Activated CD4-positive, alpha-beta T cell treated with anti-CD3 and anti-CD28 coated beads, Interleukin-2, amount 50 U/mL, for 24 hours (primary cell): Measurements from ENCODE around the gene SASH1.

Experiments used
- DNase-seq, 2 donors: peaks; one replicate each; pipeline ENCODE4 v3.0.0-alpha.2; 2020; ENCODE audit warnings: low read depth in 1 of 2, low spot score in 1 of 2

Gene SASH1

DNA sequence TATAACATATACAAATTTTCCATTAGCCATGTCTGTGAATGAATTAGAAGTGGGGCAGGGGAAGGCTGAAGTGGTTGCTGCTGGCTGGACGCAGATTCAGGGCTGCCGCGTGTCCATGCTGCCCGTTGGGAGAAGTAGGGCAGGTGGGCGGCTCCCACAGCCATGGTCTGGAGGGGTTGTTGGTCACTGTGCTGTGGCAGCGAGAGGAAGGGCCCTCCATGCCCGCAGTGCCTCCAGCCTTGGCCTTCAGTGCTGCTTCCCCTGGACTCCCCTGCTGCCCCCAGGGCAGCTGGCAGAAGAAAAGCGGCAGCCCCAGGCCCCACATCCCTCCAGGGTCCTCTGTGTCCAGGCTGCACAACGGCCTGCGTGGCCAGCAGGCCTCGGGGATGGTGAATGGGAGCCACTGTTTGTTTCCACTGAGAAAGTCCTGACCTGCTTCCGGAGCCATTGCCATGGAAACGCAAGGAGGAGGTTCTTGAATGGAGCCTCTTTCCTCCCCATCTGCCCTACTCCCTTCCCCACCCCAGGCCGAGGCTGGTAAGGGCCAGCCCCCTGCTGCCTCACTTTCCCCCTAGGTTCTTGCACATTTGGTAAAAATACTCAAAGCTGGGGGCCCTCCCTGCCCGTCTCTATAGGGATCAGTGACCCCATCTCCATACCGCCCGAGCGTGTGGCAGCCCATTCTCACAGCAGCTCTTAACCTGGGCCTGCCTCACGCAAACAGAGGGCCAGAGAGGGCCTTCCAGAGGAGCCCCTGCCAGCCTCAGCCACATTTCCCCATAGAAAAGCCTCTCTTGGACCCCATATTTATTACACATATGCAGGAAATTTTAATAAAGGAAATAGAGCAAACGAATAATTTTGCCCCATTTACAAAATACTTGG lies 113.3 kb downstream of the SASH1 start:
- DNase-seq = no peak

DNA sequence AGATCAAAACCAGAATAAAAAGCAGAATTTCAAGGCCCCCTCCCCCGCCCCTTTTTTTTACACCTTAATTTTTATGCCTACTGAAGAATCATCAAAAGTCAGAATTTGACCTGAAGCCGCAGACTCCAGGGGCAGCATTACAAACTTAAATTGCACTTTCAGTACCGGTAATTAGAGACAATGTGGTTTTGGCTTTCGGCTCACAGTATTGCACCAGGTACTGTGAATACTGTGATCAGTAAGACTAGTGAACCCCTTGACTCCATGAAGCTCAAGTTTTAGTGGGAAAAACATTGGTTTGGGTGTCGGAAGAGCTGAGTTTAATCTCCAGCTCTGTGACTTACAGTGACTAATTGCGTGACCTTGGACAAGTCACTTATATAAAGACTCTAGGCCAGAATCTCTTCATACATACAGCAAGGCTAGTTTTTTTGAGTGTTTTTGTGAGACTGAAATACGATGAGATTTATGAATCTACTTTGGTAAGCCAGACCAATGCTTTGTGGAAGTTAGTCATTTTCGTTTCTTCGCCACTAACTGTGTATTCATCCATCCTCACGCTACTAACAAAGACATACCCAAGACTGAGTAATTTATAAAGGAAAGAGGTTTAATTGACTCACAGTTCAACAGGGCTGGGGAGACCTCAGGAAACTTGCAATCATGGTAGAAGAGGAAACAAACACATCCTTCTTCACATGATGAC lies 114.7 kb downstream of the SASH1 start:
- no peak for DNase-seq

DNA sequence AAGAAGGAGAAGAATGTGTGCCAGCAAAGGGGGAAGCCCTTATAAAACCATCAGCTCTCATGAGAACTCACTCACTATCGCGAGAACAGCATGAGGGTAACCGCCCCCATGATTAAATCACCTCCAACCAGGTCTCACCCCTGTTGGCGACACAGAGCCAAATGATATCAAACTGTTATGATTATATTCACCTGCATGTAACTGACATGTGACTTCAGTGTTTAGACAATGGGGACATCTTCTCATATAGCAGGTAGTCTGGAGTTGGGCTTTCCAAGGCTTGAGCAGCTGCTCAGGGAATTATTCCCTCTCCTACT lies 115.2 kb downstream of the SASH1 start:
- no peak for DNase-seq

DNA sequence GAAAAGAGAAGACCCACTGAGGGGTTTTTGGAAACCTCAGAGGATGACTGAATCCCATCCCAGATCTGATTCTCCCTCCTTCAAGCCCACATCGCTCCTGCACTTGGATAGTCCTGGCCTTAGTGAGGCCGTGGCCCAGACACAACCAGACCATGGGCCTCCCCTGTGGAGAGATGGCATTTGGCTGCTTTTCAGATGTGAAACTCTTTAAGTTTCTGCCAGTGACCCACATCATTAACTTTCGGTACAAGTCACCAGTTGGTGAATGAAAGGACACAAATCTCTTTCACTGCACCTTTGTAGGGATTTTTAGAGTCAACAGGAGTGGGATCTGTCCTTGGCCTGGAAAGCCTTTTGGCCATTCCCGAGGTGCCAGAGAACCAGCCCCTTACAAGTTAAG lies 116.6 kb downstream of the SASH1 start:
- DNase-seq = no peak

DNA sequence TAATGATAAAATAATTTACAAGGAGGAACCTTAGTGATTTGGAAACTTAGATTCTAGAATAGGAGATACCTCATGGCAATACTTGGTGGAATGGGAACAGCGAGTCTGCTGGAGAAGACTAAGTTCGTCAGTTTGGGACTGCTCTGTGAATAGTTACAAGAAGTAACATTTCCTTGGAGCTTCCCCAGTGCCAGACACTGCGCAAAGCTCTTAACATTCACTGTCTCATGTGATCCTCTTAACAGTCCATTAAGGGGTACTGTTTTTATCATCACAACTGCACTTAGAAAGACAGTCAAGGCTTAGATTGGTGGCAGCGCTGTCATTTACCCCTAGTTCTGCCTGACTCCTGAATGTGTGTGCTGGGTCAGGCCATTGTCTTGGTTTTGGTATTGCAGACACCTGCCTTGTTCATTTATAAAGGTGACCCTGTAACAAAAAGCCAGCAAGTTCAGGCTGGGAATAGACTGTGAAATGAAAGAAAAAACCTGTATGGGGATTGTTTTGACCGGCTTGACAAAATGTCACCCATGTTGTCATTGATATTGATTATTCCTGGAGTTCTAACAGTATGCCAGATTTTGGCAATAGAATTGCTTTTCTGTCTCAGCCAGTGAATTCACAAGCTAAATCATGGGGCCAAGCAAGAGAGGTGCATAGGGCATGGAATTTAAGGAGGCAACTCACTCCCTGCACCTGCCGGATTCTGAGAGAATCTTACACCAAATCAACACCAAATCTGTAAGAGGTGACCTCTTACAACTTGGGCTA lies 118.4 kb downstream of the SASH1 start:
- DNase-seq = no peak

DNA sequence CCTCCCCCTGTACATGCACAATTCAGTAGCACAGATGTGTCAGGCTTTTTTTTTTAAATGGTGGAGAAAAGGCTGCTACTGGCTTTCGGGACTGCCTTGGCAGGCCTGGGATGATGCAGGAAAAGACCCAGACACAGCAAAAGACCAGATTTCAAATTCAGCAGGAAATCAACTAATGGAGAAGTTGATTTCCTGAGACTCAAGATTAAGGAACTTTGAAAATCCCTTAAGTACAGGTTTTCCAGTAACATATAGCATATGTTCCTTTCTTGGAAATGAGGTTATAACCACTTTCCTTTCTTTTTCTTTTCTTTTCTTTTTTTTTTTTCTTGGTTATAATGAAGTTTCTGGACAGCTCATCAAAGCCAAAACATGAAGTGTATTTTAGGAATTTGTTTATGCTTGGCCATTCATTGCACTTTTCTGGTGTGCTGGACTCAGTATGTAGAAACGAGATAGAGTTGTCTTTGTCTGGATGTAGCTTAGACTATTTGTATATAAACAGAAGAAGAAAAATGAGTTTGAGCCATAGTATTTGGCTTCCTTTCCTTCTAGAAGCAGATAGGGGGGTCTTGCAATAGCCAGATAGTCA lies 119.4 kb downstream of the SASH1 start:
- no peak for DNase-seq

DNA sequence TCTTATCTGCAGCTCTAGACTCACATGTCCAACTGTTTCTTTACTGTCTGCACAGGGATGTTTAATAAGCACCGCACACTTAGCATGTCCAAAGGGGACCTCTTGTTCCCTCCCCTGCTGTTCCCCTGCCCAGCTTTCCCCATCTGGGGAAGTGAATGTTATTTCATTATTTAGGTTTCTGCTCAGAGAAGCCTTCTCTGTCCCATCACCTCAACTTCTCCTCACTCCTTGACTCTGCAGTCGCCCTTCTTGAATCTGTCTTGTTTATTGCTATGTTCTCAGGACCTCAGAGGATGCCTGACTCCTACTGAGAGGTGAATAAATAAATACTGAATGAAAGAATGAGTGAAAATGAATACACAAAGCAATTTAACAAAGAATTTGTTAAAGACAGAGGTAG lies 121.0 kb downstream of the SASH1 start:
- DNase-seq = no peak

DNA sequence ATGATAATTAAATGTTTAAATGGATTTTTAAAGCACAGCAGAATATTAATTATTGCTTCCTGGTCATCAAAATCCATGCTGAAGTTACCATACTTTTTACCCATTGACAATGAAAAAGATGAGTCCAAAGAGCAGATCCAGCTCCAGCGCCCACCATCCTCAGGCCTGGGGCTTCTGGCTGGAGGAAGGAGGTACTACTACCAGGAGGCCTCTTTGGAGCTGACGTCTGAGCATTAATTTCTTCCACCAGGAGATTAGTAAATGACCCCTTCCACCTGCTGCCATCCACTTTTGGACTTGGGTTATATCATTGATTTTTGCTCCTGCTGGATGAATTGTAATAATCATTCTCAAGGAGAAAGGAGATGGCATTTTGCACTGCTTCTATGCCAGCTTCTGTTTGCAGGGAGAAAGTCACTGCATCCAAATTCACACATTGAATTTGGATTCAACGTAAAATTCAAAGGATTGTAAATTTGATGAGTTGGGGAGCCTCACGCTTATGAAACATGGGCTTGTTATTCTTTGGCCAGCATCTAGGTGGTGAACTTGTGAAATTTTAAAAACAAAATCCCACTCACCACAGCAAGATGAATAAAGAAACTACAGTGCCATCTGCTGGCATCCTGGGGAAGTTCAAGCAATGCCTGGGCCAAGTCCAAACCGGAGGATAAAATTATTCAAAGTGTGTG lies 121.8 kb downstream of the SASH1 start:
- DNase-seq = peak; percentile 13 to 41

DNA sequence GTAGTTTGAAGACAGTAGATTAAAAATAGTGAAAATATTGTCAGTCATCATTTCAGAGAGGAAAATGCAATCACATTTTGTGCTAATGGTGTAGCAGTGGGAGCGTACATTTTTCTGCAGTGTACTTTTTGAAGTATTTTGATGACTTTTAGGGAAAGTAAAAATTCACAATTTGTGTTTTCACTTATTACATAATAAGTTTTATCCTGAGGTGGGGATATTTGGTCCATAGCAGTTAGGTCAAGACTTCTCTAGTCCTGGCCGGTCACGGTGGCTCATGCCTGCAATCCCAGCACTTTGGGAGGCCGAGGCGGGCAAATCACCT lies 122.3 kb downstream of the SASH1 start:
- DNase-seq = no peak

DNA sequence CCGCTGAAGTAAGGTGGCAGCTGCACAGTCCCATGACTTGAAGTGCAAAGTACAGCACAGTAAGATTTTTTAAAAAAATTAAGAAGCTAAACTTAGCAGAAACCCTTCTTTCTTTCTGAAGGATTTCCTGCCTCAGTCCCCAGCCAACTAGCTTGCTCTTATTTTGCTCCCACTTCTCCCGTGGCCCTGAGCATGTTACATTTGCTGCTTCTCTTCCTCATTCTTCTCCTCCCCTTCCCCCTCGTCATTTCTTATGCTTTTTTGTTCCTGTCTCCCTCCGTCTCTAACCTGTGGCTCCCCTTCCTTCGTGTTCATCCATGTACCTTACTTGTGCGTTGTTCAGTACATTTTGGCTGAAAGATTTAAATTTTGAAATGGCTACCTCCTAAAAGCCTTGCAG lies 123.0 kb downstream of the SASH1 start:
- DNase-seq = no peak

DNA sequence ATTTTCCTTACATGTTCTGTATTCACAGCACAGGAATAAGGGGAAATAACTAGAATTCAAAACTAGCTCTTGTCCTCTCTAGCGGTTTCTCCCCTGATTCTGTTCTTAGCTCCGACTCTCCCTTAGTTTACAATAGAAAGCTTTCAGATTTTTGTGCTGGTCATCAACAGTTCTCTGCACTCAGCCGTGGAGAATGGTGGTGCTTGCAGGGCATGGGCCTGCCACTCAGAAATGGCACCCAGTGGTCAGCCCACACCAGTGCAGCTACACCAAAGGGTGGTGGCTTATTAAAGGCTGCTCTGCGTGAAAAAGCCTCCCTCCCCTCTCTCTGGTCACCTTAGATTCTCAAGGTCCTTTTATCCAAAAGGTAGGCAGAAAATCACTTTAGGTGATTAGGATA lies 123.5 kb downstream of the SASH1 start:
- no peak for DNase-seq

DNA sequence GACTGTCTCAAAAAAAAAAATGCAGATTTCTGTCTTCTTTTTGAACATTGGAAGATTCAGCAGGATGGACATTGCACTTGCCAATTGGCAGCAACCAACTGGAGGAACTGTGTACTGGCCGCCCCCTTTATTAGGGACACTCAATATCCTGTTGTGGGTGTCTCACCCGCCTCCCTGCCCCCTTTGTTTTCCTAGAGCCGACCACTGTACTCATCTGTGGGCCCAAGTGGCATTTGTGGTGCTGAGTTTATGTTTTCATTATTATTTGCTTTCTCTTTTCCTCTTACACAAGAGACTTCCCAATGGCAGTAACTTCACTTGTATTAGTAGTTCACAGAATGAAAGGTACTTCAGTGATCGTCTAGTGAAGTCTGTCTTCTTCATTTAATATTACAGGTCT lies 125.3 kb downstream of the SASH1 start:
- DNase-seq = no peak

DNA sequence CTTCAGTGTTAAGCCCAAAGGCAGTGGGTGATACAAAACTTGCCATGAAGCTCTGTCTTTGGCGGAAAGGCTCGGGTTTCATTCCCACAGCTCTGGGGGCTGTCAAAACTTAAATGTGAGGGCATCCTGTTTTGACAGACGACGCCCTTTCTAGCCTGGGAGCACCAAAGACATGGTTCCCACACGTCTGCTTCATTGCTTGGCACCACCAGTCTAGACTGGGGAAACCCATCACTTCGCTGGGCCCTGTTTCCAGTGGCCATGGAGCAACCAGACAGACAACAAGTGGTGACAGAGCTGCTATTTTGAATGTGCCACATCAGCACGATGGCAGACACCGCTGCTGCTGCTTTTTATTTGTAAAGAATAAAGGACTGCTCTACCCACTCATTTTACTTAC lies 127.5 kb downstream of the SASH1 start:
- no peak for DNase-seq

DNA sequence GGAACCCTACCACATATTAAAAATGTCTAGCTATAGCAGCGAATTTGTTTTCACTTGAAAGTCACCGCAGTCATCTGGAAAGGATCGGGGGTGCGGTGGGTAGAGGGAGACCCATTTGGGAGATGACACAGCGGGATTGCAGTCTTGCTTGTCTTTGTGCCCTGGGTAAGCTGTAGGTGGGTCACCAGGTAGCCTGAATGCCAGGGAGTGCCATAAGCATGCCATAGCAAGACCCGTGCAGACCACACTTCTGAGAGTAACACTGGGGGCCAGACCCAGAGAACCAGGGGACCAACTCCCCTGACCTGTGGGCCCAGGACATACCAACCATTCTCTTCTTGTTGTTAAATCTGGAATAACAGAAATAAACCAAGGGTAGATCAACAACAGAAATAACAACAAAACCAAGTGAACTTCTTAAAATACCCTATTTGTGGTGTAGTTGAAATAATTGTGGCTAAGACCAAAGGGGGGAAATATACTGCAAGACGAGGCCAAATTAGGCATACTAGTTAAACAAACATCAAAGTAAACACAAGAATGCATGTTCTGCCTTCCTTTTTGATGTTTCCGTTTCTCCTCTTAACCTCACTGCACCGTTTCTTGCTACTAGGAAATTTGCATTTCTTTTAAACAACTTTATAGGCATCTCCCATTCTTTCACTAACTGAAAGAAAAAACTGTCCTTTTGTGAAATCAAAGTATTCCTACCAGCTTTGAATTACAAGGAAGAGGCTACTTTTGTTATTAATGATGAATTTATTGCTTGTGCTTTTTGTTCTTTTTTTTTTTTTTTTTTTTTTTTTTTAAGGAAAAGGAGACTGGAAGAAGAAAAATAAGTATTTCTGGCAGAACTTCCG lies 128.2 kb downstream of the SASH1 start:
- DNase-seq = no peak

DNA sequence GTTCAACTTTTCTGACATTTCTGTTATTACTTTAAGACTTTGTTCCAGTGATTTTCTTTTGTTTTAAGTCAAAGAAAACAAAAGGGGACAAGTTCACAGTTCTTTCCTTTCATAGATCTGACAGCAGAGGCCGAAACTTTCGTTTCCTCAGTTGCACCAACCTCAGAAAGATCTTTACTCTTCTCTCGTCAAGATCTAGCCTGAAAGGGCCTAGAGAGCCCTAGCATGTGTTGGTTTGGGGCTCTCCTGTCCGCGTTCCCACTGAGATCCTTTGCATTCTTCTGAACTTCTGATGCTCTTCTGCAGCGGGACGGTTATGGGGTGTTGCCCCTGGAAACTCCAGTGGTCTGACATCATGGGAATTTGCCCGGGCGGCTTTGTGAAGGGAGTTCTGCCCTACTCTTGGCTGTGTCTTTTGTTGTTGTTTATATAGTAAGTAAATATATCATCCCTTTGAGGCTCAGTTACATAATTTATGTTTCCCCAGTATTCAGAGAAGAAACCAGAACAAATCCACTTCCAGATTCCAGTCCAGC lies 129.1 kb downstream of the SASH1 start:
- DNase-seq = no peak

DNA sequence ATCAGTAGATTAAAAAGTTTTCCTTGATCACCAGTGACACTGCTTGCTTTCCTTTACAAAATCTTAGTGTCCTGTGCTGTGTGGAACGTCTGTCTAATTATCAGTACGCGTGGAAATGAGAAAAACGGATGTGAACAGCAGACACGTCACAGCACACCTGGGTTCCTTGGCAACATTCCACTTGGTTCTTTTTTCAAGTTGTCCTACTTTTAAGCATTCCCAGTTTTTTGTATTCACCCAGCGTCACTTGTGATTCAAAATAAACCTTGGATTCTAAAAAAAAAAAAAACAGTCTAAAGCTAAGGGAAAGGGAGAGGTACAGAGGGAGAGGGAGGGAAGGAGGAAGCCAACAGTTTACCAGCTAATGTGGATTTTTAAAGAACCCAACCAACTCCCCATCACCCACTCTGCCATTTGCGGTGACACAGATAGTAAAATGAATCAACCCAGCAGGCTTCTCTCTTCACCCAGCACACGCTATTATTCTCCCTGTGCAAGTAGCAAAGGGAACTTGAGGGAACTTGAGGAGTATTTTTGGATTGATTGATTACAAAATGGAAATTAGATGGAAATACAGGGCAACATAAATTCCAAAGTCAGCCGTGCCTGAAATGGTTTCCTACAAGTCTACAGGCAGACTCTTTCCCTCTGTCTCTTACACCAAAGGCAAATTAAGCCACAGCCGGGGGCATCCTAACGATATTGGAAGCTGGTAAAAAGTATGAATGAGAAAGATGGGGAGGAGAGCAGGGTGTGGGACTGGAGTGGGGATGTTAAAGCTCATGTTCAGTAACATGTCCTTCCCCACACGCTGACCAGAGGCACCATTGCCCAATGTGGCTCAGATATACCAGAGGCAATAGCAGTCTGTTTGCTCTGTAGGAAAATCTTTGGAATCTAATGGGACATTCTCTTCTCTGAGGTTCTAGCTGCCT lies 129.8 kb downstream of the SASH1 start:
- DNase-seq = no peak

DNA sequence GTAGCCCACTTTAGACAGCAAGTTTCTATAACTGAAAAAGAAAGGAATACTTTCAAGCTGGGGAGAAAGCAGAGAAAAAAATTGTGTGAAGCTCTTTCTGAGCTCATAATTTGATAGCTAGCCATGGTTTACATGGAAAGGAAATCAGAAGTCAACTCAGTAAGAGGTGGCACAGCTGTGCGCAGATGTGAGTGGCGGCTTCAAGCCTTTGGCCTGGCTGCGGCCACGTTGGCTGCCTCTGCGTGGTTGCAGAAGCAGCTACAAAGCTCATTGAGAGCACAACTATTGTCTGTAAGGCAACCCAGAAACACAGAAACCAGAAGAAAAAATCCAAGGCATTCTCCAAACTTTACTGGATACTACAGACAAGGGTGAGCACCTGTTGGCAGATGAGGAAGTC lies 136.9 kb downstream of the SASH1 start:
- DNase-seq = no peak

DNA sequence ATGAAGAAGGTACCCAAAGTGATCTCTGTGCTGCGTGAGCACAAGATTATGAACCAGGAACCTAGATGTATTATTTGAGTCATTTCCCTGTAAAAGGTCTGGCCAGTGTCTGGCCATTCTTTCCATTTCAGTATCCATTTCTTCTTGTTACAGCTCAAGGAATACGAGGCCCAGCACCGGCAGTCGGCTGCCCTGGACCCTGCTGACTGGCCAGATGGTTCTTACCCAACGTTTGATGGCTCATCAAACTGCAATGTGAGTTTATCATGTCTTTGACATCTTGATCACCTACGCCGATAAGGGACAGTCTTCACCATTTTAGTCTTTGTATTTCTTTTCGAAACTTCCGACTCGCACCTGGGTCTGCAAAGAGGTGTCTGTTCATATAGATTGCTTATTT lies 144.8 kb downstream of the SASH1 start:
- DNase-seq = no peak
